HFF-Myc (cell line): Measurements from ENCODE around the gene TNFRSF6B.
"Not testable (repeated sequence)": the region's sequence is repeated elsewhere in the genome, so short reads cannot be mapped to it uniquely, and the experiment has no call there.

ENCODE experiments used
- DNase-seq: peaks from one replicate; pipeline ENCODE4 v3.0.0-alpha.2; 2011; ENCODE audit warnings: low read depth; ENCODE audit errors: extremely low read depth
- H3K4me3 ChIP-seq: replicated peaks from 2 replicates; pipeline ENCODE4 v1.5.1; 2011; ENCODE audit warnings: low read depth, mild to moderate bottlenecking, control low read depth, low read length
- TF ChIP-seq, protein P1 (sequence below): IDR thresholded peaks from 2 replicates; pipeline ENCODE4 v1.5.1; 2012; ENCODE audit warnings: mild to moderate bottlenecking, low read depth, low read length, control low read depth; ENCODE audit errors: missing control alignments

TNFRSF6B gene

DNA sequence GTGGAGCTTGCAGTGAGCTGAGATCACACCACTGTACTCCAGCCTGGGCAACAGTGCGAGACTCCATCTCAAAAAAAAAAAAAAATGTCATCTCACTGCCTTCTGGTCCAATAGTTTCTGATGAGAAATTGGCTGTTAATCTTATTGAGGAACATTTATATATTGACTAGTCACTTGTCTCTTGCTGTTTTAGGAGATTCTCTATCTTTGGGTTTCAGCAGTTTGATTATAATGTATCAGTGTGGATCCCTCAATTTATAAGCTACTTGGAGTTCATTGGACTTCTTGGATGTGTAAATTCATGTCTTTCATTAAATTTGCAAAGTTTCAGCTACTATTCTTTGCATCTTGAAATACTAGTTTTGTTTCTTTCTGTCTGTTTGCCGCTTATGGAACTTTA is 22.5 kb downstream of the TNFRSF6B start:
- no peak for DNase-seq
- no peak overlapping the region for H3K4me3 ChIP-seq
- TF ChIP-seq, protein P1, sequence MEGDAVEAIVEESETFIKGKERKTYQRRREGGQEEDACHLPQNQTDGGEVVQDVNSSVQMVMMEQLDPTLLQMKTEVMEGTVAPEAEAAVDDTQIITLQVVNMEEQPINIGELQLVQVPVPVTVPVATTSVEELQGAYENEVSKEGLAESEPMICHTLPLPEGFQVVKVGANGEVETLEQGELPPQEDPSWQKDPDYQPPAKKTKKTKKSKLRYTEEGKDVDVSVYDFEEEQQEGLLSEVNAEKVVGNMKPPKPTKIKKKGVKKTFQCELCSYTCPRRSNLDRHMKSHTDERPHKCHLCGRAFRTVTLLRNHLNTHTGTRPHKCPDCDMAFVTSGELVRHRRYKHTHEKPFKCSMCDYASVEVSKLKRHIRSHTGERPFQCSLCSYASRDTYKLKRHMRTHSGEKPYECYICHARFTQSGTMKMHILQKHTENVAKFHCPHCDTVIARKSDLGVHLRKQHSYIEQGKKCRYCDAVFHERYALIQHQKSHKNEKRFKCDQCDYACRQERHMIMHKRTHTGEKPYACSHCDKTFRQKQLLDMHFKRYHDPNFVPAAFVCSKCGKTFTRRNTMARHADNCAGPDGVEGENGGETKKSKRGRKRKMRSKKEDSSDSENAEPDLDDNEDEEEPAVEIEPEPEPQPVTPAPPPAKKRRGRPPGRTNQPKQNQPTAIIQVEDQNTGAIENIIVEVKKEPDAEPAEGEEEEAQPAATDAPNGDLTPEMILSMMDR = no peak

DNA sequence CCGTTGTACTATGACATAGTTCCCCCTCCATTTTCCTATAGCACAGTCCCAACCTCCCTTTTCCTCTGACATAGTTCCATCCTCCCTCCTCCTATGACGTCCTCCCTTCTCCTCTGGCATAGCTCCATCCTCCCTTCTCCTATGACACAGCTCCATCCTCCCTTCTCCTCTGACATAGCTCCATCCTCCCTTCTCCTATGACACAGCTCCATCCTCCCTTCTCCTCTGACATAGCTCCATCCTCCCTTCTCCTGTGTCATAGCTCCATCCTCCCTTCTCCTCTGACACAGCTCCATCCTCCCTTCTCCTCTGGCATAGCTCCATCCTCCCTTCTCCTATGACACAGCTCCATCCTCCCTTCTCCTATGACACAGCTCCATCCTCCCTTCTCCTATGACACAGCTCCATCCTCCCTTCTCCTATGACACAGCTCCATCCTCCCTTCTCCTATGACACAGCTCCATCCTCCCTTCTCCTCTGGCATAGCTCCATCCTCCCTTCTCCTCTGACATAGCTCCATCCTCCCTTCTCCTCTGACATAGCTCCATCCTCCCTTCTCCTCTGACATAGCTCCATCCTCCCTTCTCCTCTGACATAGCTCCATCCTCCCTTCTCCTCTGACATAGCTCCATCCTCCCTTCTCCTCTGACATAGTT is 26.6 kb downstream of the TNFRSF6B start:
- H3K4me3 ChIP-seq, DNase-seq: not testable (repeated sequence)

DNA sequence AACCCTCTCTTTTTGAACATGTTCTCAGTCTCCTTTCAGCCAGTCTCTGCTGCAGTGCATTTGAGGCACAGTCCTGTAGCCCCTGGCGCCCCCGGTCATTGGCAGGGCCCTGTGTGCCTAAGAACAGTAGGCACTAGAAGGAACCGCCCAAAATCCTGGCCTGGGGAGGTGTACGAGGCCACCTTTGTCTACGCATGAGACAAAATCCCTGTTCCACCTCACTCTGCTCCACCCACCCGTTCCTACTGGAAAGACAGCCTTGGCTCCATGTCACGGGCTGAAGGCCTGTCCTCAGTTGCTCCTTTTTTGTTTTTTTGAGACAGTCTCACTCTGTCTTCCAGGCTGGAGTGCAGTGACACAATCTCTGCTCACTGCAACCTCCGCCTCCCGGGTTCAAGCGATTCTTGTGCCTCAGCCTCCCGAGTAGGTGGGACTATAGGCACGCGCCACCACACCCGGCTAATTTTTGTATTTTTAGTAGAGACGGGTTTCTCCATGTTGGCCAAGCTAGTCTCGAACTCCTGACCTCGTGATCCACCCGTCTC is 33.8 kb downstream of the TNFRSF6B start:
- H3K4me3 ChIP-seq, DNase-seq: not testable (repeated sequence)

DNA sequence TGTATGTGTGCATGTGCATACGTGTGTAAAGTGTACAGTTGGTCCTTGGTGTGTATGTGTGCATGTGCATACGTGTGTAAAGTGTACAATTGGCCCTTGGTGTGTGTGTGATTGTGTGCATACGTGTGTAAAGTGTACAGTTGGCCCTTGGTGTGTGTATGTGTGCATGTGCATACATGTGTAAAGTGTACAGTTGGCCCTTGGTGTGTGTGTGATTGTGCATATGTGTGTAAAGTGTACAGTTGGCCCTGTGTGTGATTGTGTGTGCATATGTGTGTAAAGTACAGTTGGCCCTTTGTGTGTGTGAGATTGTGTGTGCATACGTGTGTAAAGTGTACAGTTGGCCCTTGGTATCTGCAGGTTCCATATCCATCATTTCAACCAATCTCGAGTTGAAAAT is 35.0 kb downstream of the TNFRSF6B start:
- DNase-seq = no peak
- TF ChIP-seq, protein P1 = no peak
- no peak overlapping the region for H3K4me3 ChIP-seq

DNA sequence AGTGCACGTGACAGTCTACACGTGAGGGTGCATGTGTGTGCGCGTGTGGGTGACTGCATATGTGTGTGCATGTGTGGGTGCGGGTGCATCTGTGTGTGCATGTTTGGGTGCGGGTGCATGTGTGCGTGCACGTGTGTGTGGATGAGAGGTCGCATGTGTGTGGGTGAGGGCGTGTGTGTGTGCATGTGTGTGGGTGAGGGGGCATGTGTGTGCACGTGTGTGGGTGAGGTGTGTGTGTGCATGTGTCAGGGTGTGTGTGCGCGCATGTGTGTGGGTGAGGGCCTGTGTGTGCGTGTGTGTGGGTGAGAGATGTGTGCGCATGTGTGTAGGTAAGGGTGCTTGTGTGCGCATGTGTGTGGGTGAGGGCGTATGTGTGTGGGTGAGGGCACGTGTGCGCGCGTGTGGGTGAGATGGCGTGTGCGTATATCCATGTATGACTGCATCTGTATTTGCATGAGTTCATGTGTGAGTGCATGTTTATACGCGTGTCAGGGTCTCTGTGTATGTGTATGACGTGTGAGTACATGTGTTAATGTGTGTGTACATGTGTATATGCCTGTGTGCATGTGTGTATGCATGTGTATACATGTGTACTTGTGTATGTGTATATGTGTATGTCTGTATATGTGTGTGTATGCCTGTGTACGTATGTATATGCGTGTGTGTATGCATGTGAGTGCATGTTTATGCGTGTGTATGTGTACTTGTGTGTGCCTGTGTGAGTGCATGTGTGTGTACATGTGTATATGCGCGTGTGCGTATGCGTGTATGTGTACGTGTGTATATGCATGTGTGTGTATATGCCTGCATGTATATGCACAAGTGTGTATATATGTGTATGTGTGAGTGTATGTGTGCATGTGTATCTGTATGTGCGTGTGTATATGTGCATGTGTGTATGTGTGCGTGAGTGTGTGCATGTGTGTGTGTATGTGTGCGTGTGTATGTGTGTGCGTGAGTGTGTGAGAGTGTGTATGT is 36.0 kb downstream of the TNFRSF6B start:
- H3K4me3 ChIP-seq = no peak overlapping the region
- no peak for DNase-seq
- TF ChIP-seq, protein P1 = no peak

DNA sequence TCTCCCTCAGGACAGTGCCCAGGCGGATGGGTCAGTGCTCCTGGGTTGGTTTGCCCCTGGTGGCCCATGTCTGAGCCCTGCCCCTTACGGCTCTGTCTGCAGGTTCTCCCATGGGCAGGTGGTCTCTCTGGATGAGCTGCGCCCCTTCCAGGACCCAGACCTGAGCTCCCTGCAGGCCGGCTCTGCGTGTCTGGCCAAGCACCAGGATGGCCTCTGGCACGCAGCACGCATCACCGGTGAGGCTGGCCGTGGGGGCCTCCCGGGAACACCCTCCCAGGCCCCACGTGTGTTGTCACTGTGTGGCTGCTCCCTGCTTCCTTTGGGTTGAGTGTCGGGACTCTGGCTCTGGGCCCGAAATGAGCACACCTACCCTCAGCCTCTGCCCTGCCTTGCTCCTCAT is 36.7 kb downstream of the TNFRSF6B start:
- TF ChIP-seq, protein P1 = no peak
- no peak for DNase-seq
- no peak overlapping the region for H3K4me3 ChIP-seq

DNA sequence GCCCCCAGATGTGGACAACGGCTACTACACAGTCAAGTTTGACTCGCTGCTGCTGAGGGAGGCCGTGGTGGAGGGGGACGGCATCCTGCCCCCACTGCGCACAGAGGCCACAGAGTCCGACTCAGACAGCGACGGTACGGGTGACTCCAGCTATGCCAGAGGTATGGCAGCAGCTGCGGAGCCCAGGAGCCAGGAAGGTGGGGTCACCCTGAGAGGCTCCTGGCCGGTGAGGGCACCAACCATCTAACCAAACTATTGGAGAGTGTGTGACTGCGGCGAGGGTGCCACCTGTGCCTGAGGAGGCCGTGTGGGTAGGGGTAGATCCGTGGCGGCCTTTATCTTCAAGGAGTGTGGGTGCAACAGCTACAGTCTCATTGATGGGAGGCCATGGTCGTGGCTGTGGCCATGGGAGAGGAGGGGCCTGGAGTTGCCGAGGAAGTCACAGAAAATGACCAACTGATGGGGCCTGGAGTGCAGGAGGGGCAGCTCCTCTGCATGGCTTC is 37.2 kb downstream of the TNFRSF6B start:
- H3K4me3 ChIP-seq = no peak overlapping the region
- TF ChIP-seq, protein P1 = no peak
- no peak for DNase-seq
